NCI-H69 (cell line): ENCODE measurements around the gene OR51T1.
"Not testable (repeated sequence)": the region's sequence is repeated elsewhere in the genome, so short reads cannot be mapped to it uniquely, and the experiment has no call there.

Experiments
- DNase-seq: peaks from one replicate; lab custom pipeline; 2025; lab: John Stamatoyannopoulos, UW

The OR51T1 gene, protein sequence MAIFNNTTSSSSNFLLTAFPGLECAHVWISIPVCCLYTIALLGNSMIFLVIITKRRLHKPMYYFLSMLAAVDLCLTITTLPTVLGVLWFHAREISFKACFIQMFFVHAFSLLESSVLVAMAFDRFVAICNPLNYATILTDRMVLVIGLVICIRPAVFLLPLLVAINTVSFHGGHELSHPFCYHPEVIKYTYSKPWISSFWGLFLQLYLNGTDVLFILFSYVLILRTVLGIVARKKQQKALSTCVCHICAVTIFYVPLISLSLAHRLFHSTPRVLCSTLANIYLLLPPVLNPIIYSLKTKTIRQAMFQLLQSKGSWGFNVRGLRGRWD

GRCh38 chr11:4881860-4882500 is at the start of gene OR51T1:
Gene OR51T1, plus strand, starts transcription at chr11:4881900. Its CDS starts 0 bp downstream, at chr11:4881900.
- peak; percentile 89 for DNase-seq

DNA sequence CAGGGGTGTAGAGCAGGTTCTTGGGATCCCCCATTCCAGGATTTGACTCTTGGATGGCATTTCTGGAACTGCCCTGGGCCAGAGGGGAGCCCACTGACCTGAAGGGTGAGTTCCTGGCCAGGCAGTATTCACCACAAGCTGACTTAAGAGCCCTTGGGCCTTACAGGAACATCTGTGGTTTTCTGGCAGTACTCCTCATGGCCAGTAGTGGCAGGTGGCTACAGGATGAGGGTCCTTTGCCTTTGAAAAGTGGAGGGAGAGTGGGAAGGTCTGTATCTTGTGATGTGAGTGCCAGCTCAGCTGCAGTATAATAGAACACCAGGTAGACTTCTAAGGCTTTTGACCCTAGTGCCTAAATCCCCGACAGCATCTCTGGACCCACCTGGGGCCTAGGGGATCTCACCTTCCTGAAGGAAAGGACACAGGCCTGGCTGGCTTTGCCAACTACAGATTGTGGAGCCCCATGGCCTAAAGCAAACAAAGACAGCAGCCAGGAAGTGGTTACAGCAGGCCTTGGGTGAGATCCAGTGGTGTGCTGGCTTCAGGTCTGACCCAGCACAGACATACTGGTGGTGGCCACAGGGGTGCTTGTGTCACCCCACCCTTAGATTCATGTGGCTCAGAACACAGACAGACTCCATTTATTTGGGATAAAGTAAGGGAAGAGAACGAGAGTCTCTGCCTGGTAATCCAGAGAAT is 41.7 kb upstream of the OR51T1 start:
- DNase-seq: peak; percentile 33

DNA sequence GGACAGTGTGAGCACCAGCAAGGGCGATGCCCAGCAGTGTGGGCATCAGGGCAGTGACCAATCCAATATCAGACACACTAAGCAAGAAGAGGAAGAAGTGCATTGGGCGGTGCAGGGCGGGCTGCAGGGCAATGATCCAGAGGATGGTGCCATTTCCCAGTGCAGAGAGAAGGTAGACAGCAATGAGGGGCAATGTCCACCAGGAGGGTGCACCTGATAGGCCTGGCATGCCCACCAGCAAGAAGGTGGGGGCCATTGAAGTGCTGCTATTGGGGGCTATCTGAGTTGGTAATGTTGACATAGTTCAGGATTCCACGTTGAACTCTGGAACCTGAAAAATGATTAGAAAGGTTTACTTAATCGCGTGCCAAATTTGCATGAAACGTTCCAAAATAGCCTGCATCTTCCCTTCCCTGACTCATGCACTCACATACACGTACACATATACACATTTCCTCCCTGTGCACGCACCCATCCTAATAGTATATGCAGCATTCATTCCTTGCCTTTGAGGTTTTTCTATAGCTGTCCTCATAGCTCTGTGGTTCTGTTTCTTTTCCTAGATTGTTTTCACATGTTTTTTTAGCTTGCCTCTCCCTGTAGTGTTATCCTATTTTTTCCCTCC is 32.7 kb upstream of the OR51T1 start, which contains the start of gene OR51S1:
Gene OR51S1 (minus strand): TSS at position 301 of the 625 bp plus-strand sequence. CDS start 0 bp downstream, at position 301.
- DNase-seq: no peak

DNA sequence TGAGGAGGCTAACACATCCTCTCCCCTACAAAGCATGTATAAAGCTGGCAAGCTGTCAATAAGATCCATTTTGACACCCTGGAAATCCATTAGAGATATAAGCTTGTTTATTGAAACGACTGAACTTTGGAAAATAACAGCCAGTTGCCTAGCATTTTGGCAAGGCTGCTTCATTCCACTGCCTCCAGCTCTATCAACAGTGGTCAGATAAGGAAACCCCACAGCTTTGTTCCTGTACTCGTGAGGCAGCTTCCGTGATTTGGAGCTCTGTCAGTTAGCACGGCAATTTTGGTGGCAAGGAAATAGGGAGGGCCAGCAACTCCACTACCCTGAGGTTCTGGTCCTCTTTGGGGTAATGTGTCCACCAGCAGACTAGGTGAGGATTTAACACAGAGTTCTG is 30.7 kb upstream of the OR51T1 start:
- DNase-seq: peak; percentile 35

- not testable (repeated sequence) for DNase-seq
These were observed 27.4 kb upstream of the OR51T1 start for GRCh38 chr11:4854286-4854685.

DNA sequence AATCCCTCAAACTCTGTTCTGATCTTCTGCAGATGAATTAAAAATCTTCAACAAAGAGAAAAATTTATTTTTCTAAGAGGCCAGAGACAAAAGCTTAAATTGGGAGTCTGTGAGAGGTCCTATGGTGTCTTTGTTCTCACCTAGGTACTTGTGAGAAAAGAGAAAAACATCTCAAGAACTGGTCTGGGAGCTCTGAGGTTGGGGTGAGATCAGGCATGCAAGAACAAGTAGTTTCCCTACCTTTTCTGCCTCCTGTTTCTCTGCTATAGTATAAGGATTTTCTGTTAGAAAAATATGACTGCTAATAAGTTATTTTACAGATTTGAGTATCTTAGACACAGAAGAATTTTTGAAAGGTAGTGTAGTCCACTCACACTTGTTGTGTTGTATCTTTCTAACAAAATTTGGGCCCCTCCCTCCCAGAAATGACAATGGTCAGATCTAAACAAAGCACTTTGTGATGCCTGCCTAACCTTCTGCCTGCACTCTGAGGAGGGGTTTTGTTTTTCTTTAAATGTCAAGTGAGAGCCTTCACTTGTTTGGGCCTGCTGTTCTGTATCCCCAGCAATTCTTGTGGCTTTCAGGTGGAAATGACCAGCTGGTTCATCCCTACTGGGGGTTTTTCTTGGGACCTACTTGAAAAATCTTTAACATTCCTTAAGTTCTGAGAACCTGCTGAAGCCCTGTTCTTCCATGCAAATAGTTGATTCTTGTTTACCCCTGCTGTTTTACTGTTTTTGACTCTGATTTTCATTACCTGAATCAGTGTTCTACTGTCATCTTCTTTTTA is 19.1 kb upstream of the OR51T1 start:
- no peak for DNase-seq

- DNase-seq: no peak
These were observed 17.8 kb upstream of the OR51T1 start for GRCh38 chr11:4863876-4864275.

DNA sequence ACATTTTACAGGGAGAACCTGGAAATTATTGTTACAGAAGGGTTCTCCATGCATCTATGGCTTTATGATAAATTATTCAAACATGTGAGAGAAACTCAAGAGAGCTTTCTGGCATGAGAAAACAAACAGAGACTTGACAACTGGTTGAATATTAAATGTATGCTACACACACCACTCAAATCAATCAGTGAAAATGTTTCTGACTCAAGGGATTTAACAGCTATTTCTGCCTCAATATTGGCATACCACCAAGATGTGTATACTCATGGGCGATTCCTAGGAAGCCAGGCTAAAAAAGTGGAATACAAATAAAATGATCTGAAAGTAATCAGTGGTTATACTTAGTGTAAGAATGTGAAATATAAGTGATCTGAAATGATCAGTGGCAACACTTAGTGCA is 15.8 kb upstream of the OR51T1 start:
- DNase-seq: no peak

GRCh38 chr11:4881188-4881587 is 512 bp upstream of the OR51T1 start:
- DNase-seq: no peak

GRCh38 chr11:4882543-4882942 is 843 bp downstream of the OR51T1 start:
- peak; percentile 88 for DNase-seq

DNA sequence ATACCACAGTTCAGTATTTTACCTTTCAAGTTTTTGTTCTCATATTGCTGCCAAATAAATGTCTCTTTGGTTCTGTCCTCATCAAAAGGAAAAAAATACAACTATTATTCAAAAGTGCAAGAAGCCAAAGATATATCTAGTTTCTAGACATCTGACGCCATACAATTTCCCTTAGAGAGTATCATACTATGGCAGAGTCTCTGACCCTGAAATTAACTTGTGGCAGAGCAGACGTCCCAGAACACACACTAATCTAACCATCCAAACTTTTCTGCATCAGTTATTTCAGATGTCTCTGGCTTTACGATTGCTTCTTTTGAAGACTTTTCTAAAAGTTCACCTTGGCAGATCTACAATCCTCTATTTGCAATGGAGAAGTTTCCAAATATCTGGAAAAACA is 2.7 kb downstream of the OR51T1 start:
- peak; percentile 5 for DNase-seq

DNA sequence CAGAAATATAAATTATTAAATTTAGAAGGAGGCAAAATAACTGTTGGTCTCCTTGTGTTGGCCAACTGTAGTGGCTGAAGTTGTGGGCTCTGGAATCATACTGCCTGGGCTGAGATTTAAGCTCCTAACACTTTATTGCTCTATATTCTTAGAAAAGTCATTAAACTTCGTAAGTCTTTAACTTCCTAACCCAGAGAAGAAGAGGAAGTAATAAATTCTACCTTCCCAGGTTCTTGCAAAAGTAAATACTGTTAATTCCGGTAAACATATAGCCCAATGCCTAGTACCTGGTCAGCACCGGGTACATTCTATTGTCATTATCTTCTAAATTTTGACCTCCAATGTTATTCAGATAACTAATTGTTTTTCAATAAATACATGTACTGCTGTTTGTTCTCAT is 4.5 kb downstream of the OR51T1 start:
- no peak for DNase-seq

- no peak for DNase-seq
These were observed 5.9 kb downstream of the OR51T1 start for GRCh38 chr11:4887591-4887990.

DNA sequence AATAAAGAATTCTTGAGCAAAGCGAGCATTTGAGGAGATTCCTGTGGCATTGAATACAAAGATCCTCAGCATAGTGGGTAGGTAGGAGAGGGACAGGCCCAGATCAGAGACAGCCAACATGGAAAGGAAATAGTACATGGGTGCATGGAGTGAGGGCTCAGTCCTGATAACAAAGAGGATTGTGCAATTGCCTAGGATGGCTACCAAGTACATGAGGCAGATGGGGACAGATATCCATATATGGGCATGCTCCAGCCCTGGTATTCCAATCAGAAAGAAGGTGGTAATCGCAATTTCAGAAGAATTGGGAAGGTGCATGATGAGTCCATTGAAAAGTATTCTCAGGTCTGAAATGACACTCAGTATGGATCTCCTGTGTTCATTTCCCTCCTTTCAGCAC is 8.6 kb downstream of the OR51T1 start:
- DNase-seq: no peak

DNA sequence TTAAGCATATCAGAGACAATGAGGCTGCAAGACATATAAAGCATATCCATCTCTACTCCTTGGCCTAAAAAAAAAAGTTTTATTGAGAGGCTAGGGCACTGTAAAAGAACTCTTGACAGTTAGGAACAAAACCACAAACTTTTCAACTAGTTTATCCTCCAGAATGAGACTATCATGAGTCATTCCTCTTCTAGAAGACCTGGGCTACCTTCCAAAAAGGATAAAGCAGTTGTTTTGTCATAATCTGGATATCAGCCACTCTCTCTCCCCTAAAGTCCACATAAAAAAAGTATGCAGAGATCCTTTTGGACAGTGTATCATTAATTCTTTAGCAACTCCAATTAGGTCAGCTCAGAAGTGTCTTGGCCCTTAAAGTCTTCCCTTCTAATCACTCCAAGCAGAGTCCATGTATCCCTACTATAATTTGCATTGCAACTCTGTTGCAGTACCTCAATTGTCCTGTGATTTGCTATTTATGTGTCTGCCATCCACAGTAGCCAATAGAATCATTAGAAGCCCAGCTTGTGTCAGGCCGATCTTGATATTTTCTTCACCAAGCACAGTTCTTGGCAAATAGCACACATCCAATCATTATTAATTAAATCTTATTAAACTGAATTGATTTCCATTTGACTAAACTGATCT is 10.4 kb downstream of the OR51T1 start:
- no peak for DNase-seq

DNA sequence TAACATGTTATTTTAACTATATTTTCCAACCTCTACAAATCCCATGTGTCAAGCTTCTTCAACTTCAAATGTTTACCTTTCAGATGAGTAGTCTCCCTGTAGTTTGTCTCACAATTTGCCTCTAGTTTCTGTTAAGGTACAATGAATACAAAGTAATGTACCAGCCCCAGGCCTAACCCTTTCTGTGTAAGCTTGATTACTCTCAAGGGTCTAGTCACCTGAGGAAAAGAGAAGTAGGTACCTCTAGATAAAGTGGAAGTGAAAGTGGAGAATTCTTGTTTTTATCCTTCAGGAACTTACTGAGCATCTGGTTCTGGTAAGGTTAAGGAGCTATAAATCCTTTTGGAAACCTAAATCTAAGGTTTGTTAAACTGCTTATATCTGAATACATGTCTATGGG is 21.8 kb downstream of the OR51T1 start, which contains the start of gene OR51A7:
Gene OR51A7 (plus strand): TSS at position 300 of the 400 bp plus-strand sequence. CDS start 3,587 bp downstream, outside the sequence.
- no peak for DNase-seq

DNA sequence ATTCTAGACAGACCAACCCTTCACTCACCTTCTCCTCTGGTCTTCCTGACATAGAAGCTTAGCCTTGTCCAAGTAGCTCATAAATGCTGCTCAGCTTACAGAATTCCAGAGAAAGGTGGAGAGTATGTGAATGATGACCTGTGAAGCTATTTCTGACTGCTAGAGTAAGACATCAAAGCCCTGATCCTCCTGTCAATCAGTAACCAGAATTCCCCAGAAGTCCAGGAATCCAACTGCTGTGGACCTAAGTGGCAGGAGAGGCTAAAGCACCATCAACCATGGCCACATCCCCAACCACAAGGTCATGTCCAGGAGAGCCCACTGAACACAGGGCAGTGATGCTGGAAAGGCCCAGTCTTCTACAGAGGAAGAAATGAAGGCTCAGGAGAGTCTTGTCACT is 34.9 kb downstream of the OR51T1 start:
- no peak for DNase-seq

GRCh38 chr11:4919250-4919649 is 37.5 kb downstream of the OR51T1 start, which contains the start of gene OR51G2:
Gene OR51G2, minus strand, starts transcription at chr11:4919350. Its CDS starts 3,687 bp downstream, at chr11:4915663.
- DNase-seq: no peak

DNA sequence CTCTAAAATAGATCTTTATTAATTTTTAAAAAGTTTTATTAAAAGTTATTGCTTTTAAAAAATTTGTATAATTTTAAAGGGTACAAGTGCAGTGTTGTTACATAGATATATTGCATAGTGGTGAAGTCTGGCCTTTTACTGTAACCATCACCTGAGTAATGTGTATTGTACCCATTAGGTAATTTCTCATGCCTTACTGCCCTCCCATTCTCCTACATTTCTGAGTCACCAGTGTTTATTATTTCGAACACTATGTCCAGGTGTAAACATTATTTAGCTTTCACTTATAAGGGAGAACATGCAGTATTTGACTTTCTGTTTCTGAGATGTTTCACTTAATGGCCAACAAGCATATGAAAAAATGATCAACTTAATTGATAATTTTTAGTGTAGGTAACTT is 40.1 kb downstream of the OR51T1 start:
- DNase-seq: no peak

DNA sequence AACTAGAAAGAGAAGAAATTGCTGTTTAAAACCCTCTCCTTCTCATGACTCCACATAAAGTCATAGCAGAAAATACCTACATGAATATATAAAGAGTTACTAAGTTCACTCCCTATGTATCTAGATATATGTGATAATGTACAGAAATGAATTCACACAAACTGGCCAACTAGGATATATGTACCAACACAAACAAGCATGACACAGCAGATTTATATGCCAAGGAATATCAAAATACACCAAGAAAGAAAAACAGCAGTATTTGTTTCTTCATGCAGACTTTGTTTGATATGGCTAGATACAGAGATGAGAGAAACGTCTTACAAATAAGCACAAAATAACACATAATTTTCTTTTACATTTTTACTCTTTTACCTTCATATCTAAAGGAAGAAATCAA is 40.6 kb downstream of the OR51T1 start:
- no peak for DNase-seq

DNA sequence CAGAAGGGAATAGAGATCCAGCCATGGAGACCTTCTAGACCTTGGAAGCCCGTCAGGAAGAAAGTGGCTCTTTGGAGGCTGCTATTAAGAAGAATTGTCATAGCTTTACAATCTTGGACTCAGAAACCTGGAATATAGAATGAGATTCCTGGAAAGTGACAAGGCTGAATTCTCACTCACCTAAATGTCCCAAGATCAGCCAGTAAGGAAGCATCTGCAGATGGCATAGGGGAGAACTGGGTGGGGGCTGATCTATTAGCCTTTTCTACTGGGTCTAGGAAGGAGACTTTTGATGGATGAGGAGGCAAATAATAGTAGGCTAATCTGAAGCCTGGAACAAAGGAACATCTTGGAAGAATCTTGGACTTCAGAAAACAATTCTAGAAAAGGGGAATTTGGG is 42.5 kb downstream of the OR51T1 start, which contains the start of gene OR51G1:
Gene OR51G1 (minus strand): TSS at position 101 of the 400 bp plus-strand sequence. CDS start 0 bp downstream, at position 101.
- DNase-seq: no peak
